Duodenal mucosa (tissue), 2 donors: ENCODE results near the gene PLA2G7.
"Not testable (repeated sequence)": the region's sequence is repeated elsewhere in the genome, so short reads cannot be mapped to it uniquely, and the experiment has no call there.

Experiments
- H3K27ac ChIP-seq: one replicate; pipeline ENCODE4 v1.7.0; 2013; ENCODE audit warnings: low read depth, low read length
- H3K27me3 ChIP-seq, 2 donors: one replicate each; pipeline ENCODE4 v1.7.0; 2013; ENCODE audit warnings: low read length in 2 of 2, control low read depth in 1 of 2; ENCODE audit not compliant: insufficient read depth in 2 of 2, control insufficient read depth in 1 of 2
- H3K36me3 ChIP-seq, 2 donors: one replicate each; pipeline ENCODE4 v1.7.0; 2013; ENCODE audit warnings: low read length in 2 of 2, control low read depth in 1 of 2; ENCODE audit not compliant: insufficient read depth in 2 of 2, control insufficient read depth in 1 of 2
- H3K4me1 ChIP-seq, 2 donors: one replicate each; pipeline ENCODE4 v1.7.0; 2013; ENCODE audit warnings: low read length in 2 of 2, control low read depth in 1 of 2; ENCODE audit not compliant: insufficient read depth in 2 of 2, control insufficient read depth in 1 of 2
- H3K4me3 ChIP-seq, 2 donors: one replicate each; pipeline ENCODE4 v1.7.0; 2013; ENCODE audit warnings: low read length in 2 of 2, low read depth in 1 of 2
- H3K9ac ChIP-seq, 2 donors: one replicate each; pipeline ENCODE4 v1.7.0; 2013; ENCODE audit warnings: low read length in 2 of 2, low read depth in 1 of 2
- H3K9me3 ChIP-seq, 2 donors: one replicate each; pipeline ENCODE4 v1.7.0; 2013; ENCODE audit warnings: low read length in 2 of 2, control low read depth in 1 of 2; ENCODE audit not compliant: control insufficient read depth in 1 of 2

The PLA2G7 gene

GRCh38 chr6:46764961-46765360, 29.8 kb upstream of the PLA2G7 start:
- Histone ChIP-seq H3K36me3 (no peaks in the 10 kb centered on the region), H3K4me3 (no peak overlapping the region), H3K9ac (no peak overlapping the region), H3K27me3 (no peaks in the 10 kb centered on the region), H3K27ac (no peak overlapping the region), H3K9me3 (no peaks in the 10 kb centered on the region), H3K4me1 (no peaks in the 10 kb centered on the region)

- not testable (repeated sequence) for H3K4me3 ChIP-seq, H3K4me1 ChIP-seq, H3K9ac ChIP-seq, H3K36me3 ChIP-seq, H3K27me3 ChIP-seq, H3K9me3 ChIP-seq, H3K27ac ChIP-seq
These were observed 29.1 kb upstream of the PLA2G7 start for GRCh38 chr6:46764280-46764679.

GRCh38 chr6:46763466-46763865, 28.3 kb upstream of the PLA2G7 start:
- Histone ChIP-seq H3K27me3 (no peaks in the 10 kb centered on the region), H3K9me3 (no peaks in the 10 kb centered on the region), H3K9ac (no peak overlapping the region), H3K4me3 (no peak overlapping the region), H3K27ac (no peak overlapping the region), H3K36me3 (no peaks in the 10 kb centered on the region), H3K4me1 (no peaks in the 10 kb centered on the region)

GRCh38 chr6:46760925-46761324, 25.8 kb upstream of the PLA2G7 start:
- H3K4me1 ChIP-seq, result no peaks in the 10 kb centered on the region
- no peaks in the 10 kb centered on the region for H3K9me3 ChIP-seq
- no peak overlapping the region for H3K4me3 ChIP-seq
- no peak overlapping the region for H3K9ac ChIP-seq
- no peaks in the 10 kb centered on the region for H3K27me3 ChIP-seq
- no peaks in the 10 kb centered on the region for H3K36me3 ChIP-seq
- no peak overlapping the region for H3K27ac ChIP-seq

GRCh38 chr6:46758960-46759753, 24.0 kb upstream of the PLA2G7 start:
- Histone ChIP-seq H3K9me3 (no peaks in the 10 kb centered on the region), H3K27ac (no peak overlapping the region), H3K27me3 (no peaks in the 10 kb centered on the region), H3K9ac (no peak overlapping the region), H3K4me3 (no peak overlapping the region), H3K36me3 (no peaks in the 10 kb centered on the region), H3K4me1 (no peaks in the 10 kb centered on the region)

- Histone ChIP-seq H3K9ac (no peak overlapping the region), H3K9me3 (no peaks in the 10 kb centered on the region), H3K36me3 (no peaks in the 10 kb centered on the region), H3K27me3 (no peaks in the 10 kb centered on the region), H3K4me1 (no peaks in the 10 kb centered on the region), H3K4me3 (no peak overlapping the region), H3K27ac (no peak overlapping the region)
These were observed 22.0 kb upstream of the PLA2G7 start for GRCh38 chr6:46757214-46757596.

- H3K27me3 ChIP-seq, result no peaks in the 10 kb centered on the region
- no peak overlapping the region for H3K4me3 ChIP-seq
- no peaks in the 10 kb centered on the region for H3K36me3 ChIP-seq
- H3K4me1 ChIP-seq, result no peaks in the 10 kb centered on the region
- H3K9ac ChIP-seq, result no peak overlapping the region
- H3K9me3 ChIP-seq, result no peaks in the 10 kb centered on the region
- H3K27ac ChIP-seq, result no peak overlapping the region
These were observed 21.5 kb upstream of the PLA2G7 start for GRCh38 chr6:46756469-46757213.

GRCh38 chr6:46755865-46756264, 20.7 kb upstream of the PLA2G7 start:
- Histone ChIP-seq H3K4me1 (no peaks in the 10 kb centered on the region), H3K9ac (no peak overlapping the region), H3K27ac (no peak overlapping the region), H3K27me3 (no peaks in the 10 kb centered on the region), H3K4me3 (no peak overlapping the region), H3K9me3 (no peaks in the 10 kb centered on the region), H3K36me3 (no peaks in the 10 kb centered on the region)

- H3K4me1 ChIP-seq, result no peaks in the 10 kb centered on the region
- H3K9me3 ChIP-seq, result no peaks in the 10 kb centered on the region
- no peaks in the 10 kb centered on the region for H3K27me3 ChIP-seq
- no peak overlapping the region for H3K4me3 ChIP-seq
- H3K27ac ChIP-seq, result no peak overlapping the region
- no peaks in the 10 kb centered on the region for H3K36me3 ChIP-seq
- H3K9ac ChIP-seq, result no peak overlapping the region
These were observed 16.5 kb upstream of the PLA2G7 start for GRCh38 chr6:46751658-46752057.

GRCh38 chr6:46749731-46750130, 14.6 kb upstream of the PLA2G7 start:
- H3K9ac ChIP-seq, result no peak overlapping the region
- H3K36me3 ChIP-seq, result no peaks in the 10 kb centered on the region
- H3K27me3 ChIP-seq, result no peaks in the 10 kb centered on the region
- H3K4me1 ChIP-seq, result no peaks in the 10 kb centered on the region
- H3K9me3 ChIP-seq, result no peaks in the 10 kb centered on the region
- no peak overlapping the region for H3K4me3 ChIP-seq
- H3K27ac ChIP-seq, result no peak overlapping the region
